Skeletal muscle satellite cell (primary cell): ENCODE data around the gene ITPKB.

ENCODE experiments used
- H3K27me3 ChIP-seq: 2 replicates; pipeline ENCODE4 v1.7.0; 2013; ENCODE audit warnings: low read length; ENCODE audit not compliant: control insufficient read depth, insufficient read depth
- H3K36me3 ChIP-seq: 2 replicates; pipeline ENCODE4 v1.7.0; 2013; ENCODE audit warnings: mild to moderate bottlenecking, control low read depth, low read length; ENCODE audit not compliant: insufficient read depth
- H3K4me1 ChIP-seq: 2 replicates; pipeline ENCODE4 v1.7.0; 2013; ENCODE audit warnings: low read length; ENCODE audit not compliant: control insufficient read depth, insufficient read depth
- H3K4me2 ChIP-seq: 2 replicates; pipeline ENCODE4 v1.7.0; 2013; ENCODE audit warnings: mild to moderate bottlenecking, low read length
- H3K4me3 ChIP-seq: 2 replicates; pipeline ENCODE4 v1.7.0; 2013; ENCODE audit warnings: low read length
- H3K9ac ChIP-seq: 2 replicates; pipeline ENCODE4 v1.7.0; 2013; ENCODE audit warnings: mild to moderate bottlenecking, low read depth, low read length, moderate library complexity
- H3K9me3 ChIP-seq: replicated peaks from 2 replicates; pipeline ENCODE4 v1.7.0; 2013; ENCODE audit warnings: mild to moderate bottlenecking, control low read depth, low read length

Gene ITPKB

DNA sequence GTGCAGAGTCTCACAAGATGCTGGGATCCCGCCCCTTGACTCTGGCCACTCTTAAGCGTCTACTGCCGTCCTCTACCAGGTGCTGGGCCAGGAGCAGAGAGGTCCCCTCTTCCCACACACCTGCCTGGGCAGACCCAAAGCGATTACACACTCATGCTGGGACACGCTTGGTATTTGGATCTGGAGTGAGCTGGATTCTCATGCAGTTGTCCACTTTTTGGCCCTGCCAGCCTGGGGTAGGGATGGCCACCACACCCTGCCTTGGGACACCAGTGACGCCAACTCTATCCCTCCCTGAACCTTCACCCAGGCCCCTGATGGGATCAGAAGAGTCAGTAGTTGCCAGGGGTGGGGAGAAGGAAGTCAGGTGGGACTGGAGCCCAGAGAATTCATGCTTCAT lies 28.6 kb downstream of the ITPKB start:
- Histone ChIP-seq H3K9me3 (no peaks in the 10 kb centered on the region), H3K4me2 (no peak overlapping the region), H3K9ac (no peak overlapping the region), H3K4me1 (peaks cover 16% of the 10 kb centered on the region), H3K4me3 (no peak overlapping the region), H3K36me3 (no peaks in the 10 kb centered on the region), H3K27me3 (no peaks in the 10 kb centered on the region)

DNA sequence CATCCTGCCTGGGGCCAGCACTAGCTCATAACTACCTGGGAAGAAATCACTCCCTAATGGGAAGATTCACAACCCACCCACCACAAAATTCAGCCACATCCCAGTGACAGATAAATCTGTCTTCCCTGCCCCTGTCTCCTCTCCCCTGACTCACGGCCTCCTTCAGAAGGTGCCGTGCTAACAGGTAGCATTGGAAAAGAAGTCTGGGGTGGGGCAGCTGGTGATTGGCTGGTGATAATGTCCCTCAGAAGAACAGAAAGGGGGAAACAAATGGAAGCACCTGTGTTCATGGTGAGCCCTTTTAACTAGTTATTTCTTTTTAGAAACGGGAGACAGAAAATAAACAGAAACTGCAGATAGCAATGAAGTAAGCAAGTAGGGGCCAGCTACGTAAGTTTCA lies 29.1 kb downstream of the ITPKB start:
- H3K9me3 ChIP-seq = no peaks in the 10 kb centered on the region
- H3K9ac ChIP-seq = no peak overlapping the region
- no peaks in the 10 kb centered on the region for H3K27me3 ChIP-seq
- no peak overlapping the region for H3K4me3 ChIP-seq
- no peaks in the 10 kb centered on the region for H3K36me3 ChIP-seq
- H3K4me1 ChIP-seq = peaks cover 16% of the 10 kb centered on the region
- H3K4me2 ChIP-seq = no peak overlapping the region

DNA sequence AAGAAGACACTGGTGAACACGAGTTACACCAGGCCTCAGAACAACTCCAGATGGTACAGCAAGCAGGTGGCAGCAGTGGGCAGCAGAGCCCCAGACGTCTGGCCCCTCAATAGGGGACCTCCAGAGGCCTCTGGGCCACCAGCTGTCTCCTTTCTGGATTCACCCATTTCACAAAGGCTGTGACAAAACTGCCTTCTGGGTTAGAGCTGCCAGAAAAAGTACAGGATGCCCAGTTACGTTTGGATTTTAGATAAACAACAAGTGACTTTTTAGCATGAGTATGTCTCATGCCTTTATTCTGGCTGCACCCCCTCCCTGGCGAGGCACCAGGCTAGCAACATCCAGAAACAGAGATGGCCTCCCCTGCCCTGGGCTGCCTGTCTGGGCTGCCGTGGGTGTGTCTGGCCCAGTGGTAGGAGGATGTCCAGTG lies 30.1 kb downstream of the ITPKB start:
- Histone ChIP-seq H3K4me2 (no peak overlapping the region), H3K36me3 (no peaks in the 10 kb centered on the region), H3K4me3 (no peak overlapping the region), H3K9me3 (no peaks in the 10 kb centered on the region), H3K27me3 (no peaks in the 10 kb centered on the region), H3K9ac (no peak overlapping the region), H3K4me1 (peaks cover 16% of the 10 kb centered on the region)

DNA sequence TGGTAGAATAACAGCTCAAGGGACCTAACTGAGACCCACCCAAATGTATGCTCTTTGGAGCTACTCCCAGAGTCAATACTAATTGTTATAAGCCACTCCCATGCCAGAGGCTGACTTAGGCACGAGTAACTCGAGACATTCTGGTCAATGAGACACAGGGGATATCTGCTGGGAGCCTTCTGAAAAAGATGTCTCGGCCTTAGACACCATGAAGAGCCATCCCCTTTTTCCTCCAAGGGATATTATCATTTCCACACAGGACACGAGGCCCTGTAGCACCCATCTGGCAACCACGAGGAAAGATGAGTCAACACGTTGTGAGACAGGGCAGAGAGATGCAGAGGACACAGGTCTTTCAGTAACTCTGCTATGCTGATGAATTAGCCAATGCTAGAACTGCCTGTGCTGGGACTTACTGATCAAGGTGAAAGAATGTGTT lies 30.7 kb downstream of the ITPKB start:
- Histone ChIP-seq H3K4me1 (peaks cover 21% of the 10 kb centered on the region), H3K9ac (no peak overlapping the region), H3K4me3 (no peak overlapping the region), H3K36me3 (no peaks in the 10 kb centered on the region), H3K27me3 (no peaks in the 10 kb centered on the region), H3K9me3 (no peaks in the 10 kb centered on the region), H3K4me2 (no peak overlapping the region)

DNA sequence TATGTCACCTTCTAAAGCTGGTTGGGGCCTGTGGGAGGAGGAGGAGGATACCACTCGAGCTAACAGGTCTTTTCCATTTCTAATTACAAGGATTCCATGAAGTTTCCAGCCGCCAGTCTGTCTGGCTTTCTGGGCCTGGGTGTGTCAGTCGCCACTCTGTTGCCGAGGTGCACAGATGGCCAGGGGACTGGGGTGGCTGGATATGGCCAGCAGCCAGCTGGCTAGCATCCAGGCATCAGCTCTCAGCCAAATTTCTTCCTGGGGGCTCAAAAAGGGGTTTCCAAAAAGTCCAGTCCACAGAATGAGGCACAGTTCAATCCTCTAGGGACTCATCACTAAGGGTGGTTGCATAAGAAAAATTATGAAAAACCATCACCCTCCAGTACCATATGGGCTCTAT lies 32.4 kb downstream of the ITPKB start:
- no peak overlapping the region for H3K4me3 ChIP-seq
- H3K4me2 ChIP-seq = no peak overlapping the region
- no peaks in the 10 kb centered on the region for H3K36me3 ChIP-seq
- H3K9ac ChIP-seq = no peak overlapping the region
- peaks cover 36% of the 10 kb centered on the region for H3K4me1 ChIP-seq
- no peaks in the 10 kb centered on the region for H3K27me3 ChIP-seq
- no peaks in the 10 kb centered on the region for H3K9me3 ChIP-seq

DNA sequence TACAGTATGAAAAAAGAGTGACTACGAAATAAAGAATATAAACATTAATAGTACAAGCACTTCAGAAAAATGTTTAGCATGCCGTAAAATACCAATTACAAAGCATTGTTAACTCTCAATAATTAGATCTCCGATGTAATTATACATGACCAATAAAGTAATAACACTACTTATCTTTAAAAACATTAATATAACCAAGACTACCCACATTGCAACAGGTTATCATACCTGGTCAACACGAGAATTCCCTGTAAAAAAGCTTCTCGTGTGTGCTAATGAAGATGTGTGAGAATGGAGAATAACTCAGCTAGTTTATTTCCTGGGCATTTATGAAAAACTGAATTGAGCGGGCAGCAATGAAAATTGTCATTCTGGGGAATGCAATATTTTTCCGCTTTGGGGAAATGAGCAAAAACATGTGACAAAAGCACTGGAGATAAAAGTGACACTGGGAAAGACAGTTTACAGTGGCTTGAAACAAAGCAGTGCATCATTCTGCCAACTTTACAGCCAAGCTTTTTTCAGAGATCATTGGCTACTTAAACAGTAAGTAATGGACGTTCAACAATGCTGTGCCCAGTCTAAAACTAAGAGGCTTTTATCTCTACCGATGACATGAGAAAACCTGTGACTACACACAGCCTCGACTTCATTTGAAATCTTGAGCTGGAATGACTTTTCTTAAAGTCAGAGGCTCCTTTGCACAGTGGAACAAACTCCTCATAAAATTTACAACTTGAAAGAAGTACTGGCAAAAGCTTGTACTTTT lies 34.7 kb downstream of the ITPKB start:
- Histone ChIP-seq H3K36me3 (no peaks in the 10 kb centered on the region), H3K9ac (peak overlapping the region; percentile 91), H3K27me3 (no peaks in the 10 kb centered on the region), H3K4me2 (peak overlapping the region; percentile 86), H3K4me3 (no peak overlapping the region), H3K4me1 (peaks cover 35% of the 10 kb centered on the region), H3K9me3 (no peaks in the 10 kb centered on the region)

DNA sequence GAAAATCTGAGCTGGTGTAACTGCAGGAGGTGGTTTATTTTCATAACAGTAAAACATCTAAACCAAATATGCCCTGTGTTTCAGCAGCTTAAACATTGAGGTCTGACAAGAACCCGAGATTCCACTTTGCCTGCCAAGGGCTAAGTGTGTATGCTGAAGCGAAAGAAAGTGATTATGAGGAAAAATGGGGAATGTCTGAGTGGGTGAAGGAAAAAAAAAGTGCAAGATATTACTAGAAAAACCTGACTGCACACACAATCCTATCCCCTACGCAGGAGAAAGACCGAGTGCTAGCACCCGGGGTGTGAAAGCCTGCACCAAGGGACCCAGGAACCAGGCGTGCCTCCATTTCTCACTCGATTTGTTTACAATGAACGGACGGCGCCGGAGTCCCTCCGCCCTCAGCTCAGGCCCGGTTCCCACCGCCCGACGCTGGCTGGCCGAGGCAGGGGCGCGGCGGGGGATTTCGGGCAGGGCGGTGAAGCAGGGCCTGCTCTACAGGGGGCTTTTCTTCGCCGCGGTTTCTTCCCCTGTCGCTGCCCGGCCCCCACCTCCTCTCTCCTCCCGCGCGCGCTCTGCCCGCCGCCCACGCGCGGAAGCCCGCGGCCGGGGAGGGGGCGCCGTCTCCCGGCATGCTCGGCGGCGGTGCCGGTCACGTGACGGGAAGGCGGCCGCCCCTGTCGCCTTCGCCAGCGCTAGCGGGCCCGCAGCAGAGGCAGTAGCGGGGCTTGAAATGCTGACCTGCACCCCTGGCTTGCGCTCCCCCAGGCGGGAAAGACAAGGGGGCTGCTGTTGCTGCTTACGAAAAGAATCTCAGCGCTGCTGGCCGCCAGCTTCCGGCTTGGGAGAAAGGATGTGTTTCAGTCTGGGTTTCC lies 35.9 kb downstream of the ITPKB start:
- no peaks in the 10 kb centered on the region for H3K27me3 ChIP-seq
- no peaks in the 10 kb centered on the region for H3K9me3 ChIP-seq
- H3K36me3 ChIP-seq = no peaks in the 10 kb centered on the region
- peak overlapping the region; percentile 86 for H3K4me2 ChIP-seq
- H3K9ac ChIP-seq = peak overlapping the region; percentile 91
- peak overlapping the region; percentile 72 for H3K4me3 ChIP-seq
- H3K4me1 ChIP-seq = peaks cover 23% of the 10 kb centered on the region

DNA sequence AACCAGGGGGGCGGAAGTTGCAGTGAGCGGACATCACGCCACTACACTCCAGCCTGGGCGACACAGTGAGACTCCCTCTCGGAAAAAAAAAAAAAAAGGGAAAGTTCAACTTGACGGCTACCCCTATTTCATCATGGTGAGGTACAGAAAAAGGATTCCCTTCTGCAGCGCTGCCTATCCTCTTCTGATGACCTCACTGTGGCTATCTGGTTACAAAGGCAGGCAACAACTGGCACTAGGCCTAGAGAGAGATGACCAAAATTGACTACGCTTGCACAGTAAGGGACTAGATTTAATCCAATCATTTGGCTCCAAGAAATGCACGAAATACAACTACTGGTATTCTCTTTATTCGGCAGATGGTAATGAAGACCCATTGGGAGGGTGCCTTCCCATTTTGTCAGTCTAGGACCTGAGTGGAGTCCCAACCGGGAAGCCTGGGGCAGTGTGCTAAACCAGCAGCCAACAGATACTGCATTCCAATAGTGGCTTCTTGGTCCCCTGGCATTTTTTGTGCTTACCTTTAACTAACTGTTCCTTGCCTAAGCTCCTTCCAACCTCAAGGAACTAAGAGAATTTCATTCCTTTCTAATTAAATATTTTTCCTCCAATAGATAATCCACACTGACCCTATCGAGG lies 36.6 kb downstream of the ITPKB start:
- Histone ChIP-seq H3K36me3 (no peaks in the 10 kb centered on the region), H3K27me3 (no peaks in the 10 kb centered on the region), H3K4me3 (peak overlapping the region; percentile 72), H3K9me3 (no peaks in the 10 kb centered on the region), H3K4me1 (peaks cover 23% of the 10 kb centered on the region), H3K4me2 (peak overlapping the region; percentile 86), H3K9ac (peak overlapping the region; percentile 91)

DNA sequence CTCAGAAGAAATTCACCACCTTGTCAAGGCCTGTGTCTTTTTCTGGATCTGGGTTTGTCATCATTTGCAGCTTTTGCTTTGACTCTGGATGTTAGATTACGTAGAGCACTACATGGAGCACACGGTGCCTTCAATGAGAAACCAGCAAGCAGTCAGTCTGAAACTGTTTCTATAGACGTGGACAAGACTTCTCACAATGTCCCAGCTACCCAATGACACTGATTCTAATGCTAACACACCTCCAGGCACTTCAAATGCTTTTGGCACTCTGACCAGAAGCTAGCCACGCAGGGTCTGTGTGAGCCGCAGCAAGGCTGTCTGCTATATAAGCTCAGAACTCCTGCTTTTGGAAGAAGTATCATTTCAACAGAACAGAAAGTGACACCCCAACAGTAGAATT lies 38.2 kb downstream of the ITPKB start:
- Histone ChIP-seq H3K4me3 (no peak overlapping the region), H3K9me3 (no peaks in the 10 kb centered on the region), H3K27me3 (no peaks in the 10 kb centered on the region), H3K9ac (no peak overlapping the region), H3K4me1 (peaks cover 31% of the 10 kb centered on the region), H3K4me2 (no peak overlapping the region), H3K36me3 (no peaks in the 10 kb centered on the region)

DNA sequence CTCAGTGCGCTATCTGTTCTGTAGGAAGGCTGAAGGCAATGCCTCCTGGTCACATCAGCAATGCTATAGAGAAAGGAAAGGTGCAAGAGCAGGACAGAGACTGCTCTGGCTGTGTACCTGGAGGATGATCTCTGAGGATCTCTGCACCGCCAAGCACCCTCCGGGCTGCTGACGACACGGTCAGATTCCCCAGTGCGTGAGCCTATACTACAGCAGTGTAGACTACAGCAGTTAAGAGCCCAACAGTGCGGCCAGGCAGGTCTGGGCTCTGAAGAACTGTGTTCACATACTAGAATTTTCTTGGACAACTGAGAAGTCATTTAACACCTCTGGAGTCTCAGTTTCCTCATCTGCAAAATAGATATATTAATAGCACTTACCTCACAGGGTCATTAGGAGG lies 39.9 kb downstream of the ITPKB start:
- Histone ChIP-seq H3K9me3 (no peaks in the 10 kb centered on the region), H3K27me3 (no peaks in the 10 kb centered on the region), H3K4me2 (no peak overlapping the region), H3K9ac (no peak overlapping the region), H3K36me3 (no peaks in the 10 kb centered on the region), H3K4me1 (peaks cover 31% of the 10 kb centered on the region), H3K4me3 (no peak overlapping the region)

DNA sequence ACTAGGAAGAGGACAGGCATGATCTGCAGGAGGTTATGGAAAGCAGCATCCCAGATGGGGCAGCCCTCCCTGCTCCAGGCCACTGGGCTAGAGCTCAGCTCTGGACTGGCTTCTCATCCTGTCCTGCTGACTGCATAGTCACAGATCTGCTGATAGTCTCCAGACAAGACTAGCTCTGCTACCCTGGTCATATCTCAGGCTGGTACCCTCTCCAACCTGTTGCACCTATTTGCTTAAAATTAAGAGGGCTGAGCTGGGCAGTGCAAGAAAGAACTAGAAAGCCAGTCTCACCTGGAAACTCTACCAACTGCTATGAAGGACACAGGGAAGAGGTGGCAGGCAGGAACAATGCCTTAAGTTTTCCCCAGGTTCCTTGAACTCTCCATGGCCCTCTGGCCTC lies 40.4 kb downstream of the ITPKB start:
- peaks cover 28% of the 10 kb centered on the region for H3K4me1 ChIP-seq
- H3K4me3 ChIP-seq = no peak overlapping the region
- H3K9ac ChIP-seq = no peak overlapping the region
- no peaks in the 10 kb centered on the region for H3K36me3 ChIP-seq
- H3K27me3 ChIP-seq = no peaks in the 10 kb centered on the region
- H3K4me2 ChIP-seq = no peak overlapping the region
- H3K9me3 ChIP-seq = no peaks in the 10 kb centered on the region
